HG03097 (cell line): ENCODE data around the gene TMEM86B.
A peak's percentile ranks its signal among the peaks of the same experiment; 100 is the strongest.

ENCODE experiments used
- ATAC-seq: cut with Tn5 transposase; IDR thresholded peaks from one replicate; pipeline ENCODE4 v1.9.1; 2021; ENCODE audit not compliant: unreplicated experiment, low FRiP score

TMEM86B gene

DNA sequence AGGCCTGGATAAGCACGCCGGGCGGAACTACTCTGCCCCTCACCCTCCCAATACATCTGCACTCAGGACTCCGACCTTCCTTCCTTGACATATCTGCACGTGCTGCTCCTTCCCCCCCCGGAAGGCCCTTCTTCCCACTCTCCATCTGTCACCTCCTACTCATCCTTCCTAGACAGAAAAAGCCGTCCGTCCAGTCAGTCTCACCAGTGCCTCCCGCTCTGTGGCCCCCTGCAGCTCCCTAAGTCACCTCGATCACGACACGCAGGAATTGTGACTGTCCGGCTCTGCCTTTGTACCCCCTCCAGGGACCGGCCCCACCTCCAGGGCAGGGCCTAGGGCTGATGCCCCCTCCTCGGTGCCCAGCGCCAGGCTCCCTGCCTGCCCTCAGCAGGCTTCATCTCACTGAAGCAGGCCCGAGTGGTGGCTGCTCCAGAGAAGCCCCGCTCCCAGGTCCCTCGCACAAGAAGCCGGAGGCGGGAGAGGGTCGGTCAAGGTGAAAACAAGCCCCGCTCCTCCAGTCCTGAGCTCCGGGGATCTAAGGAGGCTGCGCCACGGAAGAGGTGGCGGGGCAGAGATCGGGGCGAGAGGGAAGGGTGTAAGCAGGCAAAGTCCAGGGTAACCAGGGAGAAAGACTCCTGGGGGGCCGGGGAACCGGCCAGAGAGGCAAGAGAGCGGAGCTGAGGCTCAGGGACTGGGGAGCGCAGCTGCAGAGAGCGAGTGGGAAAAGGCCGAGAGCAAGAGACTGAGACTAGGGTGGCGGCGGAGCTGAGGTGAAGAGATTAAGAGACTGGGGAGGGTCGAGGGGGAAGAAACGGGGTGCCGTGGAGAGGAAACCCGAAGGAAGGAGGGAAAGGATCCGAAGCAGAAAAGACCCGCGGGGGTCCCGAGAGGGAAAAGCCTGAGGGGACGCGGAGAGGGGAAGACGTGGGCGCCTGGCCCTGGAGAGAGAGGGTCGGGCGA, 29.2 kb upstream of the TMEM86B start:
- ATAC-seq, result no peak

GRCh38 chr19:55256562-55257460, 28.2 kb upstream of the TMEM86B start:
- ATAC-seq, result no peak

DNA sequence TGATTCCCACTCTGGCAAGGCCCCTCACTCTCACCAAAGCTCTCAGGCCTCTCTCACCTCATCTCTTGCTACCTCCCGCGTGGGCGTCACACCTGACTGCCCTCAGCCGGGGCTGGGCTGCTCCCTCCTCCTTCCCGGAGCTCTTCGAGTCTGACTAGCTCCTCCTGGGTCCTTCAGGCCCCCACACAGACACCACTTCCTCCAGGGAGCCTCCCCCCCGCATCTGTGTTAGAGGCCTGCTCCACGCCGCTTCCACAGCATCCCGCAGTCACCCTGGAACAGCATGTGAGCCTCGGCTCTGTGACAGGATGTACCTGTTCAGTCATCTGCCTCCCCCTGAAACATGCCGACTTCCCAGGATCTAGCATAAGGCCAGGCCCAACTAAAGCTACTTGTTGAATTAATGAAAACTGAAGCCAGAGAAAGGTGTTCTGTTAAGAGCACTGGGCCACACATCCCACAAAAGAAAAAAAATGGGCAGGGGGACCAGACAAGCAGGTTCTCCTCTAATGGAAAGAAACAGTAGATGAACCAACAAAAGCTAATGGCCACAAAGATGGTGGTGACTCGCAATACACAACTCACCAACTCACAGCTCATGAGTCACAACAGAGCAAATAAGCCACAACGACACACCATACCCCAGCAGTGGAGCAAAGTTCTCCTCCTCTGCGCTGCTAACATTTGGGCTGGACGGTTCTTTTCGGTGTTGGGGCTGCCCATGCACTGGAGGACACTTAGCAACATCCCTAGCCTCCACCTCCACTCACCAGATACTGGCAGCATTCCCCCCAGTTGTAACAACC, 27.3 kb upstream of the TMEM86B start:
- no peak for ATAC-seq

GRCh38 chr19:55254625-55254977, 26.0 kb upstream of the TMEM86B start:
- ATAC-seq, result no peak

DNA sequence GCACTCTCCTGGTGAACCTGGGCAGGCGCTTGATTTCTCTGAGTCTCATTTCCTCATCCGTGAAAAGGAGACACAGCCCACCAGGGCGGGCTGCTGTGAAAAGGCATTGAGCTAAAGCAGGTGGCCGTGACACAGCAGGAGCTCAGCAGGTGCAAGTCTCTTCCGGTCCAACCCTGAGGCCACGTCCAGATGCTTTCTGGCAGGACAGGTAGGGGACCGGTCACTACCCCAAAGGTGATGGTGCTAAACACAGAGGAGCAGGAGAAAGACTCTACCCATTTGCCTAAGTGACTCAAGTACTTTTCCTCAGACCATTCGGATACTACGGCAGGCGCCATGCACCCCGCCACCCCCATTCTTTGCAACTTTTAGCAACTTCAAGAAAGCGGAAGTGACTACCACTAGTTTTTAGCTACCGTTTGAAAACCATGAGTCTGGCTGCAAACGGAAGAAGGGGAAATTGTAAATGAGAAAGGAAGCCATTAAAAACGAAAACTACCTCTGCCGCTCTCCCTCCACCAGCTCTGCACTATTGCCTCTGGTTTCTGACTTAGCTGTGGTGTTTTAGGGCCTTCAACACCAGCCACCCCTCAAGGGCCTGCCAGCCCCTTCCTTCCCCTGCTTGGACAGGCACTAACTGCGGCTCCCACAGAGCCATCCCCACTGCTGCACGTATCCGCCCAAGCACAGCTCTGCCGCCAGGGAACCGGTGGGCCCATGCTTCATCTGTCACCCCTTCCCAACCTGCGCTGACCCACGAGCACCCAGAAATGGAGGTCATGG, 25.5 kb upstream of the TMEM86B start:
- ATAC-seq, result peak; percentile 34

- no peak for ATAC-seq
These were observed 24.4 kb upstream of the TMEM86B start for GRCh38 chr19:55252760-55253663.

DNA sequence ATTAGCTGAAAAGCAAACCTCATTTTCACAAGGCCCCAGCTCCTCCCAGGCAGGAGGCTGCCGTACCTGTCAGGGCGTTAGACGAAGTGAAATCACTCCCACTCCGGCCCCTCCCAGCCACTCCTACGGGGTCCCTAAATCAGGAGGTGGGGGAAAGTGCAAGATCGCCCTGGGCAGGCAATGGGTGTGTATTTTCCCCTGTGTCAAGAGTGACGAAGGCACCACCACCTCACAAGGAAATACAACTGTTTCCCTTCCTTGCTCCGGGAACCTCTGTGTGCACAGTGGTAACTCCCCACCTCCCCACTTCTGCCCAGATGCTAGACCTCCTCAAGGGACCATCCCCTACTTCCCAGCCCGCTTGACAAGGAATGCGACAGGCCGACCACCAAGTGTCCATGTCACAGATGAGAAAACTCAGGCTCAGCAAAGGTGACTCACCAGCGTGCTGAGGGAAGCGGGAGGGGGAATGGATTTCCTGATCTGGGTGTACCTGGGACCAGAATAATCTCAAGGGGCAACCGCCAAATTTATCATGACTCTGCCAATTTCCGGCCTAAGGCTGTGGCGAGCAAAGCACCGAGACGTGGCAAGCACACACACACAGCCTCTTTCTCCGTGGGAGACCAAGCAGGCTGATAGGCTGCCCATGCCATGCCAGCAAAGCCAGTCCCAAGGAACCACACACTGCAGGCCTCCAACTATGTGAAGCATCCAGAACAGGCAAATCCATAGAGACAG, 22.9 kb upstream of the TMEM86B start:
- no peak for ATAC-seq

- no peak for ATAC-seq
These were observed 21.9 kb upstream of the TMEM86B start for GRCh38 chr19:55250262-55251036.

DNA sequence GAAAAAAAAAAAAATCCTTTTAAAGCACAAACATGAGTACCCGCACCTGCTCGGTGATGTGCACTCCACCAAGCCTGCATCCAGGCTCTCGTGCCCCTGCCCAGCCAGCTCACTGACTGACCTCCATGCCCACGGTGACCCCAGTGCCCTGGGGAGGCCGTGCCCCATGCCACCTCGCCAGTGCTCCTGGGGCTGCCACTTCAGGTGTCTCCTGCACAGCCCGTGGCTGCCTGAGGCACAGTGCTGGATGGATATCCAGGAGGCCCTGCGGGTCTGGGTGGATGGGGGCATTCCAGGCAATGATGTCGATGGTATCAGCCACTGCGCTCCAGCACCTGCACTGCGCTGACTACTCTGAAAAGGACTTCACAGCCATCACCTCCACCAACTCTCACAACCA, 21.3 kb upstream of the TMEM86B start:
- no peak for ATAC-seq

DNA sequence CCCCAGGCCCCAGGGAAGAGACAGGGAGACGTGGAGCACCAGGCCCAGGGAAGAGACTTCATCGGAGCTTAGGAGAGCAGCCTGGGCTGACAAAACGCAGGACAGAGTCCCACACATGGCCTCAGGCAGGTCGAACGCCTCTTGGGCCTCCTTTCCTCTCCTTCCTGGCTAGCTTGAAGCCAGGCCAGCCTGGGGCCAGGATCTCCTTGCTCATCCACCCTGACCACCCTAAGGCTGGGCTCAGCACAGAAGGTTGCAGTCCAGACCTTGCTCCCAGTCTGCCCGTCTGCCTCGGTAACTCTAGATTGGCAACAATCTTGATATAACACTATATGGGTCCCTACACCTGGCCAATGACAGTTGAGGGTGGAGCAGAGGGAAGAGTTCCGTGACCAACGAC, 20.1 kb upstream of the TMEM86B start:
- no peak for ATAC-seq

DNA sequence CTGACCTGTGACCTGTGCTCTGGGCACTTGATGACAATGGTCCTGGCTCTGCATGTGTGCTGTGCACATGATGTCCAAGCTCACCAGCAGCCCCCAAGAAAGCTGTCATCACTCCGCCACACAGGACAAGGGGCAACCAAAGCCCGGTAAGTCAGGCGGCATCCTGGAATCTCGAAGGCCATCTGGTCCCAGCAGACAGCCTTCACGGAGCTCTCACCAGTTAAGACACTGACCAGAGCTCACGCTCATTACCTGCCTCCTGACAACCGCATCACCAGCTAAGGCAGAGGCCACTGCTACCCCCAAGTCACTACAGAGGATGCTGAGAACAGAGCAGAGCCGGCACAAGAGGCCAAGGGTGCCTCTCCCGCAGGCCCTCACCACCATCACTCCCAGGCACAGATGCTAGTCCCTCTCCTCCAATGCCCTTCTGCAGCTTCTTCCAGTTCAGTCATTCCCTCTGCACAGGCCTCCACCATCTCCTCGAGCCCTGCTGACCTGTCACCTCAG, 19.7 kb upstream of the TMEM86B start:
- no peak for ATAC-seq

- no peak for ATAC-seq
These were observed 19.1 kb upstream of the TMEM86B start for GRCh38 chr19:55247621-55248099.

- ATAC-seq, result no peak
These were observed 18.2 kb upstream of the TMEM86B start for GRCh38 chr19:55246462-55247451.

- no peak for ATAC-seq
These were observed 16.8 kb upstream of the TMEM86B start for GRCh38 chr19:55245236-55245904.

DNA sequence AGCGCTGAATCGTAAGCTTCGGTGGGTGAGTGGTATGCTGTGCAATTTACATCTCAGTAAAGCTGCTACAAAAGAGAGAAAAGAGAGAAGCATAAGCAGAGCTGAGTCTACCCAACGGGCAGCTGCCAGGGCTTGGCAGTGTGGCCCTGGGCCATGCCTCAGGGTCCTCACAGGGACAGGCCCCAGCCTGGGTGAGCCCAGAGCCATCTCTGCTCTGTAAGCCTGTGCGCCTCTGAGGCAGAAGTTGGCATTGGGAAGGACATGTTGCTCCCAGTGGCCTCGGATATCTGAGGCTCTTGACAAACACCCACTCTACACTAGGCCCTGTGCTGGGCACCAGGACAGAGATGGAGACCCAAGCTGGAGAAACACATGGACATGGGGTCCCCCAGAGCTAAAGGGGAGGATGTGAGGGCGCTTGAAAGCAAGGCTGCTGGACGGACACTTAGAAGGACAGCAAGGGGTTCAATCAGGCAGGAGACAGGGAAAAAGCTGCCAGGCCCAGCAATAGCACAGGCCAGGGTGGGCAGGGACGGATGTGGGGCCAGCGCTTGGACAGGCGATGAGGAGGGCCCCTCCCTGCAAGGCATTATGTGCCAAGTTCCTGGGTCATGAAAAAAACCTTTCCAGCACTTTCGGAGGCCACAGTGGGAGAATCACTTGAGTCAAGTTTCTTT, 15.6 kb upstream of the TMEM86B start:
- ATAC-seq, result no peak
